K562 (cell line): Measurements from ENCODE around the gene SRPK2.

Experiments
- C11orf30 ChIP-seq: fragments of 450-650 bp; IDR thresholded peaks from 2 replicates; pipeline ENCODE4 v1.6.1; 2016; ENCODE audit warnings: low read depth, mild to moderate bottlenecking
- CBX2 ChIP-seq: fragments of 200-600 bp; sonication (generic); IDR thresholded peaks from one replicate; pipeline ENCODE4 v1.6.1; 2012; ENCODE audit warnings: mild to moderate bottlenecking, low read length, inconsistent platforms; ENCODE audit not compliant: insufficient read depth, poor library complexity, severe bottlenecking
- GATAD2B ChIP-seq: fragments of 450-650 bp; IDR thresholded peaks from 2 replicates; pipeline ENCODE4 v1.6.1; 2017; ENCODE audit warnings: mild to moderate bottlenecking, borderline replicate concordance
- JUN ChIP-seq, 2 experiments: sonication (generic) in 1 of 2; formaldehyde crosslinking in 1 of 2; IDR thresholded peaks; 2 replicates each; pipeline versions ENCODE4 v1.6.1 to v1.8.0; 2012 to 2022; ENCODE audit warnings: borderline replicate concordance in 2 of 2, mild to moderate bottlenecking in 2 of 2, improper control_type of control experiment in 1 of 2, low read depth in 1 of 2, low read length in 1 of 2, missing genetic modification reagents in 1 of 2
- MTF1 ChIP-seq: fragments of 250-450 bp; sonication (Bioruptor Pico); IDR thresholded peaks from 2 replicates; pipeline ENCODE4 v1.9.0; 2021; ENCODE audit warnings: moderate library complexity, mild to moderate bottlenecking, inconsistent platforms, borderline replicate concordance
- RCOR1 ChIP-seq, 2 experiments: IDR thresholded peaks; 2 replicates each; pipeline ENCODE4 v1.6.1; 2012; ENCODE audit warnings: low read depth in 2 of 2, low read length in 2 of 2, borderline replicate concordance in 1 of 2, improper control_type of control experiment in 1 of 2
- TFAM ChIP-seq: fragments of 250-450 bp; sonication (Bioruptor Pico); conservative IDR thresholded peaks from 2 replicates; pipeline ENCODE4 v1.5.0; 2021; ENCODE audit warnings: mild to moderate bottlenecking, moderate library complexity
- THAP7 ChIP-seq: fragments of 250-450 bp; sonication (Bioruptor Pico); IDR thresholded peaks from 2 replicates; pipeline ENCODE4 v1.5.0; 2021
- ZNF518B ChIP-seq: fragments of 250-450 bp; sonication (Bioruptor Pico); IDR thresholded peaks from 2 replicates; pipeline ENCODE4 v1.5.0; 2021; ENCODE audit warnings: mild to moderate bottlenecking, moderate library complexity
- TF ChIP-seq, protein P1 (sequence below), 3 experiments: IDR thresholded peaks in 2 of 3; conservative IDR thresholded peaks in 1 of 3; 2 replicates each; pipeline ENCODE4 v1.5.1; 2011 to 2012; ENCODE audit warnings: low read length in 3 of 3, mild to moderate bottlenecking in 3 of 3, control low read depth in 2 of 3, improper control_type of control experiment in 1 of 3, inconsistent platforms in 1 of 3, low read depth in 1 of 3, mixed read lengths in 1 of 3, moderate library complexity in 1 of 3; ENCODE audit not compliant: insufficient read depth in 2 of 3

GRCh38 chr7:105198223-105198622, 190.5 kb downstream of the SRPK2 start:
- no peak for TF ChIP-seq CBX2
- no peak for TF ChIP-seq MTF1
- no peak for TF ChIP-seq RCOR1 (IDR thresholded peaks at IDR 0.05; ENCODE audit: borderline replicate concordance in 1 of 2, low read depth in 2 of 2, low read length in 2 of 2)
- TF ChIP-seq JUN (IDR thresholded peaks at IDR 0.05; ENCODE audit: borderline replicate concordance, low read depth, low read length) = no peak
- no peak for TF ChIP-seq JUN (CRISPR knock-in tag; IDR thresholded peaks at IDR 0.05; ENCODE audit: borderline replicate concordance)
- TF ChIP-seq GATAD2B = no peak
- TF ChIP-seq C11orf30 = no peak
- no peak for TF ChIP-seq THAP7 (CRISPR knock-in tag)
- no peak for TF ChIP-seq TFAM (CRISPR knock-in tag)
- TF ChIP-seq, protein P1, sequence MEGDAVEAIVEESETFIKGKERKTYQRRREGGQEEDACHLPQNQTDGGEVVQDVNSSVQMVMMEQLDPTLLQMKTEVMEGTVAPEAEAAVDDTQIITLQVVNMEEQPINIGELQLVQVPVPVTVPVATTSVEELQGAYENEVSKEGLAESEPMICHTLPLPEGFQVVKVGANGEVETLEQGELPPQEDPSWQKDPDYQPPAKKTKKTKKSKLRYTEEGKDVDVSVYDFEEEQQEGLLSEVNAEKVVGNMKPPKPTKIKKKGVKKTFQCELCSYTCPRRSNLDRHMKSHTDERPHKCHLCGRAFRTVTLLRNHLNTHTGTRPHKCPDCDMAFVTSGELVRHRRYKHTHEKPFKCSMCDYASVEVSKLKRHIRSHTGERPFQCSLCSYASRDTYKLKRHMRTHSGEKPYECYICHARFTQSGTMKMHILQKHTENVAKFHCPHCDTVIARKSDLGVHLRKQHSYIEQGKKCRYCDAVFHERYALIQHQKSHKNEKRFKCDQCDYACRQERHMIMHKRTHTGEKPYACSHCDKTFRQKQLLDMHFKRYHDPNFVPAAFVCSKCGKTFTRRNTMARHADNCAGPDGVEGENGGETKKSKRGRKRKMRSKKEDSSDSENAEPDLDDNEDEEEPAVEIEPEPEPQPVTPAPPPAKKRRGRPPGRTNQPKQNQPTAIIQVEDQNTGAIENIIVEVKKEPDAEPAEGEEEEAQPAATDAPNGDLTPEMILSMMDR (IDR thresholded peaks at IDR 0.05 in 2 of 3, conservative IDR thresholded peaks at IDR 0.05 in 1 of 3; ENCODE audit: insufficient read depth in 2 of 3, low read depth in 1 of 3, low read length in 3 of 3) = no peak
- TF ChIP-seq ZNF518B (CRISPR knock-in tag) = no peak
